PFSK-1 (cell line): ENCODE data around the gene PPP1R1A.

Experiments used
- FOXP2 ChIP-seq: optimal IDR thresholded peaks from 2 replicates; pipeline ENCODE3; 2011; ENCODE audit warnings: borderline replicate concordance, control low read depth, inconsistent platforms; ENCODE audit not compliant: insufficient read depth; ENCODE audit errors: extremely low read length, extremely low read depth
- POLR2AphosphoS5 ChIP-seq: IDR thresholded peaks from 2 replicates; pipeline ENCODE4 v1.6.1; 2012; ENCODE audit warnings: low read depth, mild to moderate bottlenecking, control low read depth, low read length, moderate library complexity
- REST ChIP-seq, 2 experiments: IDR thresholded peaks; 2 replicates each; pipeline versions ENCODE4 v1.6.1 to v1.8.0; 2011 to 2012; ENCODE audit warnings: low read depth in 2 of 2, low read length in 2 of 2, control low read depth in 1 of 2, inconsistent platforms in 1 of 2, mild to moderate bottlenecking in 1 of 2, moderate library complexity in 1 of 2; ENCODE audit not compliant: insufficient read depth in 1 of 2
- SIN3A ChIP-seq: IDR thresholded peaks from 2 replicates; pipeline ENCODE4 v1.6.1; 2012; ENCODE audit warnings: mild to moderate bottlenecking, low read length, moderate library complexity, borderline replicate concordance; ENCODE audit not compliant: insufficient read depth
- TAF1 ChIP-seq: IDR thresholded peaks from 2 replicates; pipeline ENCODE4 v1.6.1; 2012; ENCODE audit warnings: low read length, control low read depth, borderline replicate concordance; ENCODE audit not compliant: insufficient read depth

Gene PPP1R1A

GRCh38 chr12:54571193-54572188 lies 17.0 kb downstream of the PPP1R1A start:
- TF ChIP-seq SIN3A (no peak), TAF1 (no peak), POLR2AphosphoS5 (no peak), FOXP2 (no peak), REST (IDR thresholded peaks at IDR 0.05; ENCODE audit: insufficient read depth in 1 of 2, low read depth in 2 of 2, low read length in 2 of 2) (no peak)

- TF ChIP-seq FOXP2 (no peak), REST (IDR thresholded peaks at IDR 0.05; ENCODE audit: insufficient read depth in 1 of 2, low read depth in 2 of 2, low read length in 2 of 2) (no peak), TAF1 (no peak), POLR2AphosphoS5 (no peak)
These were observed 18.4 kb downstream of the PPP1R1A start for GRCh38 chr12:54569995-54570528.

- no peak for TF ChIP-seq FOXP2
- TF ChIP-seq POLR2AphosphoS5: no peak
- no peak for TF ChIP-seq TAF1
- no peak for TF ChIP-seq SIN3A
- TF ChIP-seq REST (IDR thresholded peaks at IDR 0.05; ENCODE audit: insufficient read depth in 1 of 2, low read depth in 2 of 2, low read length in 2 of 2): no peak
These were observed 19.4 kb downstream of the PPP1R1A start for GRCh38 chr12:54569072-54569471.

GRCh38 chr12:54566792-54567191 lies 21.7 kb downstream of the PPP1R1A start:
- no peak for TF ChIP-seq POLR2AphosphoS5
- no peak for TF ChIP-seq TAF1
- no peak for TF ChIP-seq SIN3A
- no peak for TF ChIP-seq FOXP2
- no peak for TF ChIP-seq REST (IDR thresholded peaks at IDR 0.05; ENCODE audit: insufficient read depth in 1 of 2, low read depth in 2 of 2, low read length in 2 of 2)
